Retina (tissue), 1 donor: ENCODE measurements around the gene DUS1L.

Source experiments
- DNase-seq: peaks from one replicate; pipeline ENCODE4 v3.0.0-alpha.2; 2016

The DUS1L gene

DNA sequence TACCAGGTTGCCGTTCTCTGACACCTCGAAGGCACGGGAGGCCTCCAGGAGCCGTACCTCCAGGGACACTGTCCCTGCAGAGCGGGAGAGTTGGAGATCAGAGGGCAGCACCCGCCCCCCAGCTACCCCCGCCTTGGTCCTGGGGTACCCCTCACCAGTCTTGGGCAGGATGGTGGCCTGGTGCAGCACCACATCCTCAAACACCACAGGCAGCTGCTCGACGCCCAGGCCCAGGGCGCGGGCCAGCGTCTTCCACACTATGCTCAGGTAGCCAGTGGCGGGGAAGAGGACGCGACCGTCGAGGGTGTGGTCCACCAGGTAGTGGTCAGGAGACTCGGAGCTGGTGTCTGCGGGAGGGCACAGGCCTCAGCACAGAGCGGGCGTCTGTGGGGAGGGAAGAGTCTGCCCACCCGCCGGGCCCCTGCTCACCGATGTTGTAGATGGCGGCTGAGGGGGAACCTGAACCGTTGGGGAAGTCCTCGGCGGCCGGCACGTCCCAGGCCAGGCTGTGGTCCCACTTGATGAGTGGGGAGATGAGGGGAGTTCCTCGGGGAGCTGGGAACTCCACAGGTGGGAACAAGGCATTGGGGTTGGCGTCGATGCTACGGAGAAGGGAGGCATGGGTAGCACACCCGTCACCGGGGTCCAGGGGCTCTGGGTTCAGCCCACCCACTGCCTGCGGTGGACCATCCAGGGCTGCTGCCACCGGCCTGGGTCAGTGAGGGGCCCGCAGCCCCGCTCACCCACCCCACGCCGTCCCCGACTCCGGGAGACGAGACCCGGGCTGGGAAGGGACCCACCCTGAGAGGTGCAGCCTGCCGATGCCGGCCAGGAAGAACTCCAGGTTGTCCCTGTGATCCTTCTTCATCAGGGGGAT lies 22.6 kb upstream of the DUS1L start:
- no peak for DNase-seq

GRCh38 chr17:82086941-82087906 lies 21.6 kb upstream of the DUS1L start:
- DNase-seq = no peak

- no peak for DNase-seq
Measured at GRCh38 chr17:82085931-82086764, 20.5 kb upstream of the DUS1L start.

GRCh38 chr17:82085031-82085861 lies 19.6 kb upstream of the DUS1L start:
- no peak for DNase-seq

- DNase-seq = no peak
Measured at GRCh38 chr17:82084373-82085030, 18.9 kb upstream of the DUS1L start.

DNA sequence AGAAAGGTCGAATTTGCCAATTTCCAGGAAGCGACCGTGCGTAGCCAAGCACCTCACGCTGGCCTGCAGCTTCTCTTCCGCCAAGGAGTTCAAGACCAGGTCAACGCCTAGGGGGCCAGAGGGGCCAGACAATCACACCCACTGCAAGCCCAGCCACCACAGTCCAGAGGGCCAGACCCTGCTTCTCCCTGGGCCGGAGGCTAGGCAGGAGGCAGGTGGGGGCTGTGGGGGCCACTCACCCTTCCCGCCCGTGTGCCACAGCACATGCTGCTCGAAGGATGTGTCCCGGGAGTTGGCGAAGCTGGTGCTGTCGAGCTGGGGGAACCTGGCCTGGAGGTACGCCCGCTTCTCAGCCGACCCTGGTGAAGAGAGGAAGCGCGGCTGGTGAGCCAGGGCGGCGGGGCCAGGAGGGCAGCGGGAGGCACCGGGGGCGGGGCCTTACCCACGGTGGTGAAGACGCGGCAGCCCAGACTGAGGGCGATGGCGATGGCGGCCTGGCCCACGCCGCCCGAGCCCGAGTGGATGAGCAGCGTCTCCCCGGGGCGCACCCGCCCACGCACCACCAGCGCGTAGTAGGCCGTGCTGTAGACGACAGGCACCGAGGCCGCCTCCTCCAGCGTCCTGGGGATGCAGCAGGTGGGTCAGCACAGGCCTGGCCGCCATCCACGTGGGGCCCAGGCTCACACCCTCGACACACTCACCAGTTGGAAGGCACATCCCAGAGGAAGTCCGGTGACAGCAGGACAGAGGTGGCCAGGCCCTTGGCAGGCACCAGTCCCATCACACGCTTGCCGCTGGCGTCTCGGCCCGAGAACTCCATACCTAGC lies 18.1 kb upstream of the DUS1L start:
- no peak for DNase-seq

DNA sequence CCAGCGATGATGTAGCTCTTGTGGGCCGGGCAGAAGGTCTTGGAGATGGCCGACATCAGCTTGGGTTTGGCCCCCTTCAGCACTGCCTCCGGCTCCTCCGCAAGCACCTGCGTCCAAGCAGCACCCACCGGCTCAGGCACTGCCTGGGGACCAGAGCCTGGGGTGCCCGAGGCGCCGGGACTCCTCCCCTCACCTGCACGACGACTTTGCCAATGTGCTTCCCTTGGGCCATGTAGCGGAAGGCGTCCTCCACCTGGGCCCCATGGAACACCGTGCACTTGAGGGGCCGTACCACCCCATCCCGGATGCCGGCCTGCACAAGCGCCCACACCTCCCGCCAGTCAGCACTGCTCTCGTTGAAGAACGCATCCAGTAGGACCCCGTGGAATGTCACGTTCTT lies 17.4 kb upstream of the DUS1L start:
- DNase-seq = no peak

DNA sequence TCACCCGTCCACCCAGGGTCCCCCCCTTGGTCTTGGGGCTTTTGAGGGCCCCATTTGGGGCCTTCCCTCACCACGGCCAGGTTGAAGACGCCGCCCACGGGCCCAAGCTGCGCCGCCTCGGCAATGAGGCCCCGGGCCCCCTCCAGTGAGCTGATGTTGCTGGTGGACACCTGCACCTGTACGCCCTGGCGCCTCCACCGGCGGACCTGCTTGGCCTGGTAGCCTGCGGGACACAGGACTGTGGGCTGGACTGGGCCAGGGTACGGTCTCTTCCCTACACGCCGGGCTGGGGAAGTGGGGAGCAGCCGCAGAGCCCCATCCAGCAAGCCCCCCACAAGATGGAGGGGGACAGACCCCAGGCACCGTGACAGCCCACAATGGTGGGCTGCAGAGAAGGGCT lies 16.9 kb upstream of the DUS1L start:
- DNase-seq = no peak

GRCh38 chr17:82081966-82082365 lies 16.4 kb upstream of the DUS1L start:
- no peak for DNase-seq

DNA sequence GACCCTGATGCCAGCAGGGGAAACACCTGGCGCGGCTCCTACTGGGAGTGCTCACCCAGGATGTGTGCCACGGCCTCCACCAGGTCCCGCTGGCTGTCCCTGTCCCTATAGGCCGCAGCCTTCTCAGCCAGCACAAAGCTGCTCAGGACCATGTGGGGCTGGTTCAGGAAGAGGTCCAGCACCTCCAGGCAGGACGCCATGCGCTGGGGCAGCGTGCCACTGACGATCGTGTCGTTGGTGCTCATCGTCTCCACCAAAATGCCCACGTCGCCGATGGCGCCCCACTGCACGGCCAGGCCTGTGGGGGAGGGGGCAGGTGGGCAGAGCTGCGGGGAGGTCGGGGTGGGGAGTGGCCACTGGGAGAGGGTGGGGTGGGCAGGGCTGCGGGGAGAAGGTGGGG lies 15.9 kb upstream of the DUS1L start:
- DNase-seq = no peak

- no peak for DNase-seq
Measured at GRCh38 chr17:82080789-82081464, 15.3 kb upstream of the DUS1L start.

GRCh38 chr17:82080048-82080788 lies 14.6 kb upstream of the DUS1L start:
- no peak for DNase-seq

GRCh38 chr17:82079001-82079677 lies 13.5 kb upstream of the DUS1L start:
- no peak for DNase-seq

DNA sequence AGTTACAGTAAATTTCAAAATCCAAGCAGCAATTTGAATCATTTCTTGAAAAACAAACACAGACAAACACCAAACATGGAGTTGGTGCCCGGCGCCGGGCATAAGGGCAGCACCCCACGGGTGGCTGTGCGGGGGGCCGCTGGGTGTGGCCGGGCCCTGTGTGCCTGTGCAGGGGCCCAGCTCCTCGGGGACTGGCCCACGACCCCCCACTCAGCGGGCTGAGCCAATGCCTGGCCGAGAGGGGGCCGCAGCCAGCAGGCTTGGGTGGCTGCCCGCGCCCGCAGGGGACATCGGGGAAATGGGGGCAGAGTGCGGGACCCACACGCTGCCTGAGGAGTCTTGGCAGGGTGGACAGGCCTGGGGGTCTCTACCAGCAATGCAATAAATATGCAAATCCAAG lies 12.8 kb upstream of the DUS1L start:
- DNase-seq = no peak

GRCh38 chr17:82077617-82078358 lies 12.2 kb upstream of the DUS1L start:
- DNase-seq = no peak

DNA sequence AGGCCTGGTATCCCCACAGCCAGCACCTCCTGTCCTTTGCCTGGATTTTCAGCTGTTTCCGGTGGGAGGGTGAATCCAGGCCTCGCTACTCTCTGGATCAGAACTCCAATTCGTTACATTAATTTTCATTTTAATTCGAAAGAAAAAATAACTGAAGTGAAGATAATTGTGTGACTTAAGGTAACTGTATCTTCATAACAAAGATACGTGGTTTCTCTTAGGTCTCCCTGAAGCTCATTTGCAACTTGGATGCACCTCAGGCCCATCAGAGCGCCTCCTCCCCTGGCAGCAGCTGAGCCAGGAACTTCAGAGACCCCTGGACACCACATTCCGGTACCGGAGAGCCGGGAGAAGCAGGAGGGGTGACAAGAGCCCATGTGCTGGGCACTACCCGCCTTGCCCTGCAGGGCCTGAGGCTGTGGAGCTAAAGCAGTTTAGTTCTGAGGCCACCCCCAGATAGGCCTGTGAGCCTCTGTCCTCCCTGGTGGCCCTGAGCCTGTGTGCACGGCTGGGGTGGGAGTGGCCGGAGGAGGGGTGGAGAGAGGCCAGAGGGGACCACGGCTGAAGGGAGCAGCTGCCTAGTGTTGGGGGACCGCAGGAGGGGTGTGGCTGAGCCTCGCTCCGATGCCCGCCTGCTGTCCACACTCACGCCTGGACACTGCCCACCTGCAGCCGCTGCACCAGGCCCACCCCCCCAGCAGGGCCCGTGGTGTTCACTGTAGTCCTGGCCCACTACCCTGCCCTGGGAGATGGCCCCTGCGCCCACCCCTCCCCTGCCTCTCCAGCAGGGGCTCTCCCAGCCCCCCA lies 11.4 kb upstream of the DUS1L start:
- no peak for DNase-seq
